CD14-positive monocyte (primary cell): ENCODE data around the gene SH3BP5. TPM values are rescaled to one million over a fixed set of nuclear protein-coding genes. Genes with fewer than 3 reads are reported as not detected.

Source experiments
- DNase-seq, 3 donors: peaks; one replicate each; pipeline ENCODE4 v3.0.0-alpha.2; 2011 to 2022
- H2AFZ ChIP-seq: 2 replicates; pipeline ENCODE4 v1.6.0; 2012; ENCODE audit warnings: mild to moderate bottlenecking, low read depth, low read length, inconsistent platforms; ENCODE audit not compliant: insufficient read depth, poor library complexity, severe bottlenecking
- H3K27ac ChIP-seq, 2 donors: 1 replicate in 1 of 2; 2 replicates in 1 of 2; pipeline ENCODE4 v1.5.1; 2012 to 2013; ENCODE audit warnings: low read length in 2 of 2, control low read depth in 1 of 2, inconsistent platforms in 1 of 2, low read depth in 1 of 2, mild to moderate bottlenecking in 1 of 2
- H3K27me3 ChIP-seq, 2 donors: one replicate each; pipeline versions ENCODE4 v1.6.0 to v1.6.1; 2011 to 2013; ENCODE audit warnings: low read length in 2 of 2; ENCODE audit not compliant: control insufficient read depth in 2 of 2, insufficient read depth in 2 of 2
- H3K36me3 ChIP-seq, 2 donors: replicated peaks in 1 of 2; 1 replicate in 1 of 2; 2 replicates in 1 of 2; pipeline versions ENCODE4 v1.5.1 to v1.6.1; 2012 to 2013; ENCODE audit warnings: low read length in 2 of 2, control low read depth in 1 of 2, inconsistent platforms in 1 of 2, mild to moderate bottlenecking in 1 of 2; ENCODE audit not compliant: insufficient read depth in 2 of 2, control insufficient read depth in 1 of 2
- H3K4me1 ChIP-seq, 2 donors: 1 replicate in 1 of 2; 2 replicates in 1 of 2; pipeline versions ENCODE4 v1.5.1 to v1.6.1; 2012 to 2013; ENCODE audit warnings: low read length in 2 of 2, control low read depth in 1 of 2, inconsistent platforms in 1 of 2, mild to moderate bottlenecking in 1 of 2, moderate library complexity in 1 of 2; ENCODE audit not compliant: insufficient read depth in 2 of 2, control insufficient read depth in 1 of 2
- H3K4me2 ChIP-seq: replicated peaks from 2 replicates; pipeline ENCODE3; 2012; ENCODE audit warnings: low read length, moderate library complexity, mild to moderate bottlenecking; ENCODE audit not compliant: poor library complexity, severe bottlenecking; ENCODE audit errors: extremely low read depth
- H3K4me3 ChIP-seq, 3 experiments: fragments of 200-600 bp in 1 of 3; sonication (generic) in 1 of 3; replicated peaks in 1 of 3; 1 replicate in 2 of 3; 2 replicates in 1 of 3; pipeline ENCODE4 v1.5.1; 2011 to 2013; ENCODE audit warnings: low read length in 3 of 3, mild to moderate bottlenecking in 3 of 3, control low read depth in 2 of 3, low read depth in 2 of 3, inconsistent platforms in 1 of 3, moderate library complexity in 1 of 3
- H3K79me2 ChIP-seq: 2 replicates; pipeline ENCODE4 v1.6.0; 2012; ENCODE audit warnings: mild to moderate bottlenecking, control low read depth, inconsistent platforms, low read length, moderate library complexity; ENCODE audit not compliant: insufficient read depth
- H3K9ac ChIP-seq: 2 replicates; pipeline ENCODE4 v1.6.0; 2017; ENCODE audit warnings: low read length, mild to moderate bottlenecking; ENCODE audit not compliant: insufficient read depth, poor library complexity, severe bottlenecking
- H3K9me3 ChIP-seq, 2 donors: replicated peaks in 1 of 2; 1 replicate in 1 of 2; 2 replicates in 1 of 2; pipeline versions ENCODE4 v1.5.1 to v1.6.1; 2012 to 2013; ENCODE audit warnings: low read length in 2 of 2, control low read depth in 1 of 2; ENCODE audit not compliant: control insufficient read depth in 1 of 2, insufficient read depth in 1 of 2
- H4K20me1 ChIP-seq: 2 replicates; pipeline ENCODE4 v1.6.0; 2012; ENCODE audit warnings: mild to moderate bottlenecking, low read length, control low read depth, moderate library complexity; ENCODE audit not compliant: insufficient read depth
- H3K27ac Mint-ChIP-seq, 7 donors: one replicate each; pipeline ENCODE4 v1.8.0; 2020; ENCODE audit warnings: mild to moderate bottlenecking in 7 of 7, mixed read lengths in 7 of 7, moderate library complexity in 6 of 7, inconsistent platforms in 2 of 7
- H3K27me3 Mint-ChIP-seq, 3 donors: one replicate each; pipeline ENCODE4 v1.8.0; 2021 to 2022; ENCODE audit warnings: low read depth in 3 of 3, mild to moderate bottlenecking in 3 of 3, mixed read lengths in 3 of 3, moderate library complexity in 3 of 3, inconsistent platforms in 1 of 3
- H3K36me3 Mint-ChIP-seq, 2 donors: one replicate each; pipeline ENCODE4 v1.8.0; 2020; ENCODE audit warnings: mixed read lengths in 2 of 2, inconsistent platforms in 1 of 2, mild to moderate bottlenecking in 1 of 2
- H3K4me1 Mint-ChIP-seq: one replicate; pipeline ENCODE4 v1.8.0; 2020; ENCODE audit warnings: mild to moderate bottlenecking, mixed read lengths
- H3K4me3 Mint-ChIP-seq, 2 donors: one replicate each; pipeline ENCODE4 v1.8.0; 2020; ENCODE audit warnings: mild to moderate bottlenecking in 2 of 2, mixed read lengths in 2 of 2, moderate library complexity in 1 of 2
- H3K9me3 Mint-ChIP-seq, 7 donors: one replicate each; pipeline ENCODE4 v1.8.0; 2020 to 2022; ENCODE audit warnings: mixed read lengths in 7 of 7, mild to moderate bottlenecking in 6 of 7, moderate library complexity in 6 of 7, inconsistent platforms in 2 of 7
- WGBS: methylation state at CpG from one replicate; pipeline ENCODE4 v1.1.5; 2013; ENCODE audit warnings: missing lambda C conversion rate; ENCODE audit not compliant: insufficient coverage; 5-methylcytosine and 5-hydroxymethylcytosine counted together
- intact Hi-C, 2 donors: fragments of 100-400 bp; cut with micrococcal nuclease; formaldehyde crosslinking; loops; one replicate each; pipeline versions ENCODE4 v1.15.0 to v1.15.1; 2023
- polyA plus RNA-seq, 3 donors: library from polyadenylated mRNA; depleted of rRNA in 1 of 3; unstranded in 2 of 3; stranded (reverse) in 1 of 3; fragments of 300-500 nt in 2 of 3; fragments of >200 nt in 1 of 3; fragmentation: Illumina TruSeq in 2 of 3; gene quantifications; 1 replicate in 2 of 3; 2 replicates in 1 of 3; pipeline ENCODE4 v1.2.3, GENCODE V29; 2012 to 2021
- TF ChIP-seq, protein P1 (sequence below): fragments of 200-600 bp; IDR thresholded peaks from one replicate; pipeline ENCODE4 v1.8.0; 2022; ENCODE audit warnings: antibody characterized with exemption, mild to moderate bottlenecking

The SH3BP5 gene
- polyA plus RNA-seq, 3 donors = 10.7 to 29.6 (median 22.8) TPM

DNA sequence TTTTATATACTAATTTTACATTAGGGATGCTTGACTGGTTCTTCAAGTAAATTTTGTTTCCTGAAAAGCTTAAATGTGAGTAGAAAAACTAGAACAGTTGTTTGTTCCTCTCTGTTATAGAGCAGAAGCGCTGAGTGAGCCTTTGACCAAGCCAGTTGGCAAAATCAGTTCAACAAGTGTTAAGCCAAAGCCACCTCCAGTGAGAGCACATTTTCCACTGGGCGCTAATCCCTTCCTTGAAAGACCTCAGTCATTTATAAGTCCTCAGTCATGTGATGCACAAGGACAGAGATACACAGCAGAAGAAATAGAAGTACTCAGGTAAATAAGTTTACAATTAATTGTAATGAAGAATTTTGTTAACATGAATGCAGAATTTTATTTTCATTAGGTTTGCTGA lies 111.7 kb downstream of the SH3BP5 start:
- TF ChIP-seq, protein P1, sequence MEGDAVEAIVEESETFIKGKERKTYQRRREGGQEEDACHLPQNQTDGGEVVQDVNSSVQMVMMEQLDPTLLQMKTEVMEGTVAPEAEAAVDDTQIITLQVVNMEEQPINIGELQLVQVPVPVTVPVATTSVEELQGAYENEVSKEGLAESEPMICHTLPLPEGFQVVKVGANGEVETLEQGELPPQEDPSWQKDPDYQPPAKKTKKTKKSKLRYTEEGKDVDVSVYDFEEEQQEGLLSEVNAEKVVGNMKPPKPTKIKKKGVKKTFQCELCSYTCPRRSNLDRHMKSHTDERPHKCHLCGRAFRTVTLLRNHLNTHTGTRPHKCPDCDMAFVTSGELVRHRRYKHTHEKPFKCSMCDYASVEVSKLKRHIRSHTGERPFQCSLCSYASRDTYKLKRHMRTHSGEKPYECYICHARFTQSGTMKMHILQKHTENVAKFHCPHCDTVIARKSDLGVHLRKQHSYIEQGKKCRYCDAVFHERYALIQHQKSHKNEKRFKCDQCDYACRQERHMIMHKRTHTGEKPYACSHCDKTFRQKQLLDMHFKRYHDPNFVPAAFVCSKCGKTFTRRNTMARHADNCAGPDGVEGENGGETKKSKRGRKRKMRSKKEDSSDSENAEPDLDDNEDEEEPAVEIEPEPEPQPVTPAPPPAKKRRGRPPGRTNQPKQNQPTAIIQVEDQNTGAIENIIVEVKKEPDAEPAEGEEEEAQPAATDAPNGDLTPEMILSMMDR = no peak
- intact Hi-C loops = no loop called here
- Mint-ChIP-seq H3K4me3 (no peak overlapping the region), H3K9me3 (no peaks in the 10 kb centered on the region), H3K27me3 (no peaks in the 10 kb centered on the region), H3K36me3 (peaks cover 56 to 64% of the 10 kb centered on the region in 2 donors), H3K27ac (peak overlapping the region in 3 of 7 donors; percentile 12 to 27 (median 23)), H3K4me1 (peaks cover 34% of the 10 kb centered on the region)
- H3K79me2 ChIP-seq = peaks cover 4% of the 10 kb centered on the region
- DNase-seq = no peak
- no peaks in the 10 kb centered on the region for H3K27me3 ChIP-seq
- H3K9me3 ChIP-seq = no peaks in the 10 kb centered on the region
- peaks cover 13% of the 10 kb centered on the region for H4K20me1 ChIP-seq
- H3K9ac ChIP-seq = no peak overlapping the region
- peaks cover 68 to 79% of the 10 kb centered on the region in 2 donors for H3K36me3 ChIP-seq
- no peak overlapping the region for H3K4me2 ChIP-seq
- no peak overlapping the region for H3K27ac ChIP-seq
- WGBS = 100% methylated on average over 1 of the region's 2 CpGs
- no peak overlapping the region for H3K4me3 ChIP-seq
- H3K4me1 ChIP-seq = peaks cover 28 to 34% of the 10 kb centered on the region in 2 donors
- H2AFZ ChIP-seq = no peak overlapping the region

DNA sequence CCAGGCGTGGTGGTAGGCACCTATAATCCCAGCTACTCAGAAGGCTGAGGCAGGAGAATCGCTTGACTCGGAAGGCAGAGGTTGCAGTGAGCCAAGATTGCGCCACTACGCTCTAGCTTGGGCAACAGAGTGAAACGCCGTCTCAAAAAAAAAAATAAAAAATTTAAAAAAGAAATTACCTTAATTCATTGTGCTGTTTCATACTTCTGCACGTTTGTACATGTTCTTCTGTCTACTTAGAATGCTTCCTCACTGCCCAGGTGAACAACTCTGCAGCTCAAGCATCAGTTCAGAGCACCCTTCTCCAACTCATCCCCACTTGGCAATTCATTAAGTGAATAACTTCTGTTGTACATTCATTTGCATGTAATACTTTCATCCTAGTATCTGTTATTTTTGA lies 112.3 kb downstream of the SH3BP5 start:
- Mint-ChIP-seq H3K27ac (peak overlapping the region in 2 of 7 donors; percentile 40 to 53), H3K9me3 (no peaks in the 10 kb centered on the region), H3K36me3 (peaks cover 56 to 68% of the 10 kb centered on the region in 2 donors), H3K27me3 (no peaks in the 10 kb centered on the region), H3K4me3 (no peak overlapping the region), H3K4me1 (peaks cover 40% of the 10 kb centered on the region)
- Histone ChIP-seq H3K36me3 (peaks cover 62 to 78% of the 10 kb centered on the region in 2 donors), H3K4me1 (peaks cover 34 to 40% of the 10 kb centered on the region in 2 donors), H3K79me2 (peaks cover 7% of the 10 kb centered on the region), H3K27me3 (no peaks in the 10 kb centered on the region), H3K4me2 (no peak overlapping the region), H4K20me1 (peaks cover 19% of the 10 kb centered on the region), H3K4me3 (no peak overlapping the region), H2AFZ (no peak overlapping the region), H3K9ac (no peak overlapping the region), H3K27ac (no peak overlapping the region), H3K9me3 (no peaks in the 10 kb centered on the region)
- DNase-seq = no peak
- WGBS = 0% methylated on average over 1 of the region's 8 CpGs
- intact Hi-C loops = no loop called here
- TF ChIP-seq, protein P1 = no peak
